Nephron progenitor cell (in vitro differentiated cells): Measurements from ENCODE around the gene PHTF1.

Experiments
- DNase-seq: peaks from one replicate; pipeline ENCODE4 v3.0.0; 2021
- H3K27ac Mint-ChIP-seq: 2 replicates; pipeline ENCODE4 v1.8.0; 2021; ENCODE audit warnings: mild to moderate bottlenecking, moderate library complexity, mixed read lengths
- H3K27me3 Mint-ChIP-seq: 2 replicates; pipeline ENCODE4 v1.8.0; 2021; ENCODE audit warnings: mild to moderate bottlenecking, low read depth, mixed read lengths; ENCODE audit not compliant: poor library complexity
- H3K36me3 Mint-ChIP-seq: 2 replicates; pipeline ENCODE4 v1.8.0; 2021; ENCODE audit warnings: low read depth, mixed read lengths
- H3K4me1 Mint-ChIP-seq: 2 replicates; pipeline ENCODE4 v1.8.0; 2021; ENCODE audit warnings: mixed read lengths
- H3K4me3 Mint-ChIP-seq: 2 replicates; pipeline ENCODE4 v1.8.0; 2021; ENCODE audit warnings: mild to moderate bottlenecking, moderate library complexity, mixed read lengths
- H3K9me3 Mint-ChIP-seq: 2 replicates; pipeline ENCODE4 v1.8.0; 2021; ENCODE audit warnings: mild to moderate bottlenecking, moderate library complexity, mixed read lengths
- CTCF ChIP-seq: fragments of 200-600 bp; sonication (generic); IDR thresholded peaks from 2 replicates; pipeline ENCODE4 v1.5.0; 2021; ENCODE audit warnings: antibody characterized with exemption

Gene PHTF1

DNA sequence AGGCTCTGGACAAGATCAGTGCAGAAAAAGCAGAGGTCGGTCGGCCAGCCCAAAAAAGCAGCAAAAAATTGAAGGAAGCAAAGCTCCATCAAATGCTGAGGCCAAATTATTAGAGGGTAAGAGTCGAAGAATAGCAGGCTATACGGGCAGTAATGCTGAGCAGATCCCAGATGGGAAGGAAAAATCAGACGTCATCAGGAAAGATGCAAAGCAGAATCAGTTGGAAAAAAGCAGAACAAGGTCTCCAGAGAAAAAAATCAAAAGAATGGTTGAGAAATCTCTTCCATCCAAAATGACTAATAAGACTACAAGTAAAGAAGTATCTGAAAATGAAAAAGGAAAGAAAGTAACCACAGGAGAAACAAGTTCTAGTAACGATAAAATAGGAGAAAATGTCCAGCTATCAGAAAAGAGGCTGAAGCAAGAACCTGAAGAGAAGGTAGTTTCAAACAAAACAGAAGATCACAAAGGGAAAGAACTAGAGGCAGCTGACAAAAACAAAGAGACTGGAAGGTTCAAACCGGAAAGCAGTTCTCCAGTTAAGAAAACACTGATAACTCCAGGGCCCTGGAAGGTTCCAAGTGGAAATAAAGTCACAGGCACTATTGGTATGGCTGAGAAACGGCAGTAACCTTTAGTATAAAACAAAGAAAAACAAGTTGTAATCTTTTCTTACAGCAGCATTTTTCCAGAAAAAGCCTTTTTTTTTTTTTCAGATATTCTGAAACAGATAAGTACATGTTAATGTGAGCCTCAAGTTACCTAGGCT lies 75.7 kb downstream of the PHTF1 start:
- peaks cover 13% of the 10 kb centered on the region for H3K4me1 Mint-ChIP-seq
- DNase-seq: no peak

DNA sequence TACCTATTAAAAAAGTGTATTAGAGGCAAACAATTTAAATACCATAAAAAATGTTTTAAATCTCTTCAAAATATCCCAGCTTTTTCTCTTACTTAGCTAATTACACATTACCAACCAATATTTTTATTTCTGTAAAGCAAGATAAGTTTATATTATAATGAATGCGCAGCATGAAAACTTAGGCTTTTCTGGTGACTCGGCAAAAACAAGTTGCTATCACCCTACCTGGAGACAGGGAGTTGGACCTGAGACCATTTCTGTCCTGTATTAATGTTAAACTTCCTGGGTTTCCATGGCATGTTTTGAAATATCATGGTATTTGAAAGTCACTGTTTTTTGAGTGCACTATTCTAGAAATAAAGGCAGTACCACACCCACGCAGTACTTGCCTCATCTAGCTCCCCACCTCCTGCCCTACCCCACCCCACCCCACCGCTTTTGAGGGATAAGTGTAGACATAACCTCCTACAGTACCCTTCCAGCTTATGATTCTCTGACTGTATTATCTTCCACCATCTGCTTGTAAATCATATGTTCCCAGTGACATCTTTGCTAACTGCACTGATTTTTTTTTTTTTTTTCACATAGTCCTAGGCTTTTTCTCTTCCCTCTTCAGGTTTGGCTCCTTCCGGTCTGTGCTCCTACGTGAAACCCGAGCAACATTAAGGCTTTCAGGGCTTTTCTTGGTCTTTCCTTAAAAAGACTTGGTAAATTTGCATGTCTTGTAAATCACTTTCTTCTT lies 77.5 kb downstream of the PHTF1 start:
- TF ChIP-seq CTCF: no peak
- Mint-ChIP-seq H3K9me3 (no peaks in the 10 kb centered on the region), H3K36me3 (peaks cover 18% of the 10 kb centered on the region), H3K27ac (no peak overlapping the region), H3K4me3 (no peak overlapping the region), H3K27me3 (no peaks in the 10 kb centered on the region), H3K4me1 (peaks cover 27% of the 10 kb centered on the region)
- no peak for DNase-seq

More for the DNA sequence above, 75.7 kb downstream of the PHTF1 start:
- H3K27me3 Mint-ChIP-seq: no peaks in the 10 kb centered on the region
- H3K4me3 Mint-ChIP-seq: no peak overlapping the region
- peak overlapping the region; percentile 55 for H3K27ac Mint-ChIP-seq
- no peaks in the 10 kb centered on the region for H3K9me3 Mint-ChIP-seq
- TF ChIP-seq CTCF: no peak
- H3K36me3 Mint-ChIP-seq: peaks cover 12% of the 10 kb centered on the region

DNA sequence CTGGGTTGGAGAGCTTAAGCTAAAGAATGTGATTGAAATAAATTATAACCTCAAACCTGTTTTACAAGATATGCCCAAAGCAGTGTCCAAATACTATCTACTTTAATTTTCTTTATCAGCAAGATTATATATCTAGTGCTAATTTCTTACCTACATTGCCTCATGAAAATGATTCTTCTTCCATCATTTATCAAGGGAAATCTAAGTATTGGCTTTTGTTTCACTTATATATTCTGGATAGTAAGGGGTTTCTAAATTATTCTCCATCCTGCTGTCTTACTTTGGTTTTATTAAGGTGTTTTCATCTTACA lies 81.2 kb downstream of the PHTF1 start:
- Mint-ChIP-seq H3K36me3 (peaks cover 21% of the 10 kb centered on the region), H3K4me1 (peaks cover 20% of the 10 kb centered on the region), H3K27me3 (no peaks in the 10 kb centered on the region), H3K27ac (no peak overlapping the region), H3K4me3 (no peak overlapping the region), H3K9me3 (no peaks in the 10 kb centered on the region)
- DNase-seq: no peak
- peak; percentile 8 for TF ChIP-seq CTCF

GRCh38 chr1:113677250-113678158 lies 81.8 kb downstream of the PHTF1 start:
- peak; percentile 28 for DNase-seq
- Mint-ChIP-seq H3K36me3 (peaks cover 21% of the 10 kb centered on the region), H3K27ac (peak overlapping the region; percentile 10), H3K4me1 (peaks cover 16% of the 10 kb centered on the region), H3K27me3 (no peaks in the 10 kb centered on the region), H3K9me3 (no peaks in the 10 kb centered on the region), H3K4me3 (peak overlapping the region; percentile 41)
- TF ChIP-seq CTCF: peak; percentile 60

- Mint-ChIP-seq H3K4me3 (no peak overlapping the region), H3K27ac (no peak overlapping the region), H3K4me1 (peaks cover 16% of the 10 kb centered on the region), H3K9me3 (no peaks in the 10 kb centered on the region), H3K36me3 (peaks cover 21% of the 10 kb centered on the region), H3K27me3 (no peaks in the 10 kb centered on the region)
- TF ChIP-seq CTCF: no peak
- DNase-seq: no peak
These were observed 82.8 kb downstream of the PHTF1 start for GRCh38 chr1:113676524-113676923.
